Activated T-helper 9 cell treated with anti-CD3 and anti-CD28 coated beads, Interleukin-2, amount 50 U/mL, for 16 hours (primary cell): ENCODE results near the gene ABR.
A peak's percentile ranks its signal among the peaks of the same experiment; 100 is the strongest.
"Not testable (repeated sequence)": the region's sequence is repeated elsewhere in the genome, so short reads cannot be mapped to it uniquely, and the experiment has no call there.

ENCODE experiments used
- DNase-seq: peaks from one replicate; pipeline ENCODE4 v3.0.0-alpha.2; 2020; ENCODE audit warnings: low read depth

ABR gene

GRCh38 chr17:1201132-1201702 lies 21.4 kb upstream of the ABR start:
- no peak for DNase-seq

- not testable (repeated sequence) for DNase-seq
Measured at GRCh38 chr17:1199271-1199743, 19.5 kb upstream of the ABR start.

GRCh38 chr17:1197781-1198490 lies 18.2 kb upstream of the ABR start:
- DNase-seq: no peak

- DNase-seq: no peak
Measured at GRCh38 chr17:1197379-1197778, 17.6 kb upstream of the ABR start.

- no peak for DNase-seq
Measured at GRCh38 chr17:1196946-1197345, 17.2 kb upstream of the ABR start.

GRCh38 chr17:1192911-1193699 lies 13.3 kb upstream of the ABR start:
- no peak for DNase-seq

GRCh38 chr17:1190751-1191331 lies 11.1 kb upstream of the ABR start:
- DNase-seq: no peak

- DNase-seq: no peak
Measured at GRCh38 chr17:1188812-1189504, 9.2 kb upstream of the ABR start.

- peak; percentile 64 for DNase-seq
Measured at GRCh38 chr17:1186923-1187771, 7.4 kb upstream of the ABR start.

GRCh38 chr17:1186214-1186820 lies 6.5 kb upstream of the ABR start:
- no peak for DNase-seq

- no peak for DNase-seq
Measured at GRCh38 chr17:1183171-1183873, 3.5 kb upstream of the ABR start.

GRCh38 chr17:1182811-1183170 lies 3.0 kb upstream of the ABR start:
- no peak for DNase-seq

GRCh38 chr17:1181753-1182137 lies 2.0 kb upstream of the ABR start:
- no peak for DNase-seq

- no peak for DNase-seq
Measured at GRCh38 chr17:1180958-1181752, 1.4 kb upstream of the ABR start.

GRCh38 chr17:1179112-1179817 lies 516 bp downstream of the ABR start:
- no peak for DNase-seq

GRCh38 chr17:1177016-1177700 lies 2.6 kb downstream of the ABR start:
- DNase-seq: no peak

- no peak for DNase-seq
Measured at GRCh38 chr17:1174263-1174880, 5.4 kb downstream of the ABR start.
